A673 (cell line): ENCODE results near the gene PARVB. TPM values are rescaled to one million over a fixed set of nuclear protein-coding genes. Genes with fewer than 3 reads are reported as not detected.

Experiments used
- BruUV-seq: library from RNA; stranded (reverse); fragments of 400-500 nt; replicated peaks from 2 replicates; lab custom pipeline; 2021; lab: Mats Ljungman, UMichigan
- CTCF ChIA-PET: fragments of 300-600 bp; sonication (Branson Sonifier 250); formaldehyde crosslinking; loops from one replicate; lab custom pipeline; 2022; ENCODE audit warnings: antibody characterized with exemption; lab: Charles Lee
- POLR2A ChIA-PET: fragments of 300-600 bp; sonication (Branson Sonifier 250); formaldehyde crosslinking; loops from one replicate; lab custom pipeline; 2022; ENCODE audit warnings: antibody characterized with exemption; ENCODE audit not compliant: low non-redundant PET; lab: Charles Lee
- DNase-seq: peaks from one replicate; pipeline ENCODE4 v3.0.0-alpha.2; 2015; ENCODE audit warnings: low spot score
- H3K27ac ChIP-seq: fragments of 200-600 bp; sonication (generic); 2 replicates; pipeline ENCODE4 v1.5.1; 2016; ENCODE audit warnings: mixed run types, low read depth, mild to moderate bottlenecking, mixed read lengths, antibody characterized with exemption, low read length; ENCODE audit not compliant: poor library complexity, severe bottlenecking
- H3K27me3 ChIP-seq: fragments of 200-600 bp; sonication (generic); replicated peaks from 2 replicates; pipeline ENCODE4 v1.6.1; 2017; ENCODE audit warnings: mixed run types, low read depth, mild to moderate bottlenecking, mixed read lengths, antibody characterized with exemption, low read length; ENCODE audit not compliant: insufficient read depth, poor library complexity
- H3K36me3 ChIP-seq: fragments of 200-600 bp; sonication (generic); 2 replicates; pipeline ENCODE4 v1.6.1; 2016; ENCODE audit warnings: mixed run types, mild to moderate bottlenecking, mixed read lengths, antibody characterized with exemption, low read length; ENCODE audit not compliant: insufficient read depth, poor library complexity, severe bottlenecking
- H3K4me1 ChIP-seq: fragments of 200-600 bp; sonication (generic); 2 replicates; pipeline ENCODE4 v1.6.1; 2017; ENCODE audit warnings: mixed run types, mild to moderate bottlenecking, mixed read lengths, antibody characterized with exemption, low read length; ENCODE audit not compliant: insufficient read depth, poor library complexity, severe bottlenecking
- H3K4me3 ChIP-seq: fragments of 200-600 bp; sonication (generic); 2 replicates; pipeline ENCODE4 v1.5.1; 2016; ENCODE audit warnings: low read depth, mixed run types, mild to moderate bottlenecking, mixed read lengths, low read length; ENCODE audit not compliant: poor library complexity, severe bottlenecking
- H3K9me3 ChIP-seq: fragments of 200-600 bp; sonication (generic); 2 replicates; pipeline ENCODE4 v1.6.1; 2016; ENCODE audit warnings: mixed run types, low read depth, mild to moderate bottlenecking, mixed read lengths, antibody characterized with exemption, low read length; ENCODE audit not compliant: poor library complexity, severe bottlenecking
- CTCF ChIP-seq: fragments of 300-800, 200-600 bp; sonication (generic); conservative IDR thresholded peaks from 2 replicates; pipeline ENCODE4 v1.5.1; 2017; ENCODE audit warnings: low read depth, mild to moderate bottlenecking, antibody characterized with exemption, low read length, moderate library complexity, mixed read lengths
- EZH2 ChIP-seq: fragments of 200-600 bp; sonication (generic); IDR thresholded peaks from 2 replicates; pipeline ENCODE4 v1.6.1; 2017; ENCODE audit warnings: borderline replicate concordance, low read depth, mild to moderate bottlenecking, mixed read lengths, antibody characterized with exemption, low read length; ENCODE audit not compliant: poor library complexity, severe bottlenecking
- intact Hi-C: fragments of 100-400 bp; cut with micrococcal nuclease; formaldehyde crosslinking; loops from one replicate; pipeline ENCODE4 v1.10.0; 2022; ENCODE audit not compliant: unreplicated experiment
- total RNA-seq: library from RNA; stranded (reverse); gene quantifications from 2 replicates; pipeline ENCODE4 v1.2.3, GENCODE V29; 2021

The PARVB gene
- total RNA-seq, 1 experiment from 2014 or later: 18.3 TPM

GRCh38 chr22:44205516-44206329 lies 181.6 kb downstream of the PARVB start:
- ChIA-PET CTCF (no interaction called here), POLR2A (no interaction called here)

GRCh38 chr22:44206330-44206645 lies 182.2 kb downstream of the PARVB start:
- ChIA-PET POLR2A (no interaction called here), CTCF (no interaction called here)
- BruUV-seq: no TSS peak
- no peaks in the 10 kb centered on the region for H3K27me3 ChIP-seq
- H3K27ac ChIP-seq: no peak overlapping the region
- intact Hi-C loops: no loop called here
- DNase-seq: no peak
- TF ChIP-seq EZH2 (no peak), CTCF (no peak)
- H3K4me1 ChIP-seq: no peaks in the 10 kb centered on the region
- no peak overlapping the region for H3K4me3 ChIP-seq
- H3K36me3 ChIP-seq: no peaks in the 10 kb centered on the region
- no peaks in the 10 kb centered on the region for H3K9me3 ChIP-seq

More at GRCh38 chr22:44205516-44206329, 181.6 kb downstream of the PARVB start:
- no peaks in the 10 kb centered on the region for H3K9me3 ChIP-seq
- H3K27me3 ChIP-seq: no peaks in the 10 kb centered on the region
- no TSS peak for BruUV-seq
- H3K27ac ChIP-seq: no peak overlapping the region
- DNase-seq: no peak
- H3K36me3 ChIP-seq: no peaks in the 10 kb centered on the region
- TF ChIP-seq CTCF: no peak
- TF ChIP-seq EZH2: no peak
- H3K4me1 ChIP-seq: no peaks in the 10 kb centered on the region
- no peak overlapping the region for H3K4me3 ChIP-seq
- intact Hi-C loops: no loop called here

GRCh38 chr22:44206696-44207095 lies 182.6 kb downstream of the PARVB start:
- no peak for TF ChIP-seq CTCF
- no peak for TF ChIP-seq EZH2
- H3K27ac ChIP-seq: no peak overlapping the region
- H3K4me1 ChIP-seq: no peaks in the 10 kb centered on the region
- ChIA-PET CTCF (no interaction called here), POLR2A (no interaction called here)
- intact Hi-C loops: no loop called here
- no peaks in the 10 kb centered on the region for H3K36me3 ChIP-seq
- no peaks in the 10 kb centered on the region for H3K9me3 ChIP-seq
- H3K27me3 ChIP-seq: no peaks in the 10 kb centered on the region
- H3K4me3 ChIP-seq: no peak overlapping the region
- DNase-seq: no peak
- no TSS peak for BruUV-seq
